K562 treated with DMSO at 1 percent for 48 hours (cell line): ENCODE measurements around the gene RTN1. TPM values are rescaled to one million over a fixed set of nuclear protein-coding genes. Genes with fewer than 3 reads are reported as not detected.

Source experiments
- total RNA-seq: library from RNA; unstranded; fragments of 300-600 nt; gene quantifications from 2 replicates; pipeline ENCODE4 v1.2.3, GENCODE V29; 2022; ENCODE audit warnings: low replicate concordance; ENCODE audit errors: extremely low read depth

Gene RTN1, protein sequence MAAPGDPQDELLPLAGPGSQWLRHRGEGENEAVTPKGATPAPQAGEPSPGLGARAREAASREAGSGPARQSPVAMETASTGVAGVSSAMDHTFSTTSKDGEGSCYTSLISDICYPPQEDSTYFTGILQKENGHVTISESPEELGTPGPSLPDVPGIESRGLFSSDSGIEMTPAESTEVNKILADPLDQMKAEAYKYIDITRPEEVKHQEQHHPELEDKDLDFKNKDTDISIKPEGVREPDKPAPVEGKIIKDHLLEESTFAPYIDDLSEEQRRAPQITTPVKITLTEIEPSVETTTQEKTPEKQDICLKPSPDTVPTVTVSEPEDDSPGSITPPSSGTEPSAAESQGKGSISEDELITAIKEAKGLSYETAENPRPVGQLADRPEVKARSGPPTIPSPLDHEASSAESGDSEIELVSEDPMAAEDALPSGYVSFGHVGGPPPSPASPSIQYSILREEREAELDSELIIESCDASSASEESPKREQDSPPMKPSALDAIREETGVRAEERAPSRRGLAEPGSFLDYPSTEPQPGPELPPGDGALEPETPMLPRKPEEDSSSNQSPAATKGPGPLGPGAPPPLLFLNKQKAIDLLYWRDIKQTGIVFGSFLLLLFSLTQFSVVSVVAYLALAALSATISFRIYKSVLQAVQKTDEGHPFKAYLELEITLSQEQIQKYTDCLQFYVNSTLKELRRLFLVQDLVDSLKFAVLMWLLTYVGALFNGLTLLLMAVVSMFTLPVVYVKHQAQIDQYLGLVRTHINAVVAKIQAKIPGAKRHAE
- not detected in 2 replicates for total RNA-seq

DNA sequence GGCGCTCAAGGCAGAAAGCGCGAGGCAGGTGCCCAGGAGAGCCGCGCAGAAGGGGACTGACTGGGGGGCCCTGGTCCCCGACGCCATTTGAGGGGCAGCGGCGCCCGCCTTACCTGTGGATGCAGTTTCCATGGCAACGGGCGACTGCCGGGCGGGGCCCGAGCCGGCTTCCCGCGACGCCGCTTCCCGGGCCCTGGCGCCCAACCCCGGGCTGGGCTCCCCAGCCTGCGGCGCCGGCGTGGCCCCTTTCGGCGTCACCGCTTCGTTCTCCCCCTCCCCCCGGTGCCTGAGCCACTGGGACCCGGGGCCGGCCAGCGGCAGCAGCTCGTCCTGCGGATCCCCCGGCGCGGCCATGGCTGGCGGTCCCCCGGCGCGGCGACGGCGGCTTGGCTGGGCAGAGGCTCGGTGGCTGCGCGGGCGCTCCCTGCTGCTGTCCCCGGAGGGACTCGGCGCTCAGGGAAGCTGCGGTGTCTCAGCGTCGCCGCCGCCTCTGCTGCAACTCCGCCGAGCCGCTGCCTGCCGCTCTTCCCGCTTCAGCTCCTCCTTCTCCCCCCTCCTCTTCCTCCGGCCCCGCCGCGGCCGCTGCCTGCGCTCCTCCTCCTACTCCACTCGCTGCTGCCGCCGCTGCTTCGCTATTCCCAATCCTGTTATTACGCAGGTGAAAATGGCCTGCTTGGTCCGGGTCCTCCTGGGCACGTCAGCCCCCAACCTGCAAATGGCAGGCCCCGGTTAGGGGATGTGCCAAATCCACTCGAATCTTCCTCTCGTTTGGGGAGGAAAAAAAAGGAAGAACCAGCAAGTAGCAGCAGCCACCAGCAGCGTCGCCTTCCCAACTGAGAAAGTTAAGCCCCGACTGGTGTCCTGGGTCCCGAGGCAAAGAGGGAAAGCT is at the start of gene RTN1:
RTN1 (minus strand) TSS at position 500 of the 889 bp plus-strand sequence; CDS start at position 354, 146 bp downstream.

DNA sequence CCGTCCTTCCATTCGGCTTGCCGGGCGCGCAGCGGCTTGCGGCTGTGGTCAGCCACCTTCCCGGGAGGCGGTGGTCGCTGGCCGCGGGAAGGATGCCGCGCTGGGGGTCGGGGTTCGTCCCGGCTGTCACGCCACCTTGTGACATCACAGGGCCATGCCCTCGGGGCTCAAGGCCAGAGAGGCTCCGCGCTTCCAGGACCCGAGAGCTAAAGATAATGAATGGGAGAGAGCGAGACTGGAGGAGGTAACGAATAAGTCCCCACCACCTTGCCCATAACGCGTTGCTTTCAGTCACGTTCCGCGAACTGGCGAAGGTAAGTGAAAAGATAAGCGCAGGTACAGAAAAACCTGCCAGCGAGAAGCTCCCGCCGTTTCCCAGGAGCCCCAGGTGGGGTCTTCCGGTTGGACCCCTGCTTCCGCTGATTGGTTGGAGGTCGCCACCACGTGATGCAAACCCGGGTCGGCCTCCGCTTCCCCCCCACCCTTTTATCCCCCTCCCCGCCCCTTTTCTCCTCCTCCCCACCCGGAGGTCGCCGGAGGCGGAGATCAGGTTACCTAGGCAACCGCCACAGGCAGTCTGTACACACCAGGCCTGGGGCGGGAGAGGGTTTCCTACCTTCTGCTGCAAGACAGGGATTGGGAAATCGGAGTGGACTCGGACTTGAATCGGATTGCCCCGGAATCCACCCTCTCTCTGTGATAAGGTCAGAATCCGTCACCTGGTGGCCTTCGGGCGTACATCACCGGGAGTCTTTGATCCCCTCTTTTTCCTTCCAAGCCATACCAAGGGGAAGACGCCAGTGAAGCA is 49.2 kb upstream of the RTN1 start, which contains the start of gene LRRC9:
LRRC9 (plus strand) TSS at position 575 of the 808 bp plus-strand sequence.

DNA sequence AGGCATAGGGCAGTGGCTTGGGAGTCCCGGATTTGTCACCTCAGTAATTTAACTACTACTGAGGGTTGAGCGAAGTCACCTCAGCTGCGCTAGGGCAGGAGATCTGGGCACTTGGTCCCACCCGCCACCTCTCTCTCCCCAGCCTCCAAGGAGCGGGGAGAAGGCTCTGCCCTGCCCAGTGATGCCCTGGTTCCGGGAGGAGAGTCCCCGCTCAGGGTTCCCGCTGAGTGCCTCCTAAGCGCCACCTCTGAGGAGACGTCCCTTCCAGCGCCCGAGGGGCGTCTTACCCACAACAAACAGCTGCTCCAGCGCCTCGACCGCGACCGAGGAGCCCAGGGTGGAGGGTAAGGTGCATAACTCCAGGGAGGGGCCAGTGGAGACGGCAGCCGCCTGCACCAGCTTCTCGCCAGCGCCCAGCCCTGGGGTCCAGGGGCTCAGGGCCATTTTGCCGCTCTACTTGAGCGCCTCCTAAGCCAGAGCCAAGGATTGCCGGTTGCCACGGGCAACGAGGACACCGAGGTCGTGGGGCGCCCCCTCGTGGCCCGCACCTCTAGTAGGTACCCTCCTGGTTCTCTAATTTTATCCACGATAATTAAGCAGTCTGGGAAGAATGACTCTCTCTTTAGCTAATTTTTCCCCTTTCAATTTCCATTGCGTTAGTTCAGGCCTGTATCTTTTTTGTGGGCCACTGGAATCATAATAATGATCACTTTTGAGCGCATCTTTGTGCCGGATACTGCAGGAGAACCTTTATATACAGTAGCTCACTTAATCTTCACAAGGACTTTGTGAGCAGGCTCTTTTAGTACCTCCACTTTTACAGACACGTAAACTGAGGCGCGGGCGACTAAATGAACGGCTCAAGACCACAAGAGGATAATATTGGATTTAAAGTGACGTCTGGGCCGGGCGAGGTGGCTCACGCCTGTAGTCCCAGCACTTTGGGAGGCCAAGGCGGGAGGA is 294.0 kb downstream of the RTN1 start, which contains the start of gene CCDC175:
CCDC175 (minus strand) TSS at position 481 of the 963 bp plus-strand sequence; CDS start at position 444, 37 bp downstream.

Other genes starting within 250 kb of the RTN1 start
- gene LRRC9, start 49.4 kb upstream of the RTN1 start, total RNA-seq: not detected in 2 replicates
- not detected in 2 replicates for gene PCNX4, start 221.1 kb upstream of the RTN1 start, total RNA-seq